ENCODE data around the gene SLC16A6. TPM values are rescaled to one million over a fixed set of nuclear protein-coding genes. Genes with fewer than 3 reads are reported as not detected.

The SLC16A6 gene
- total RNA-seq, 2 experiments from 2014 or later, result 6.9 to 7.1 TPM

- no peaks in the 10 kb centered on the region for H3K27me3 Mint-ChIP-seq (ENCODE audit: low read depth)
Observed at GRCh38 chr17:68296217-68297191, 5.6 kb upstream of the SLC16A6 start.

DNA sequence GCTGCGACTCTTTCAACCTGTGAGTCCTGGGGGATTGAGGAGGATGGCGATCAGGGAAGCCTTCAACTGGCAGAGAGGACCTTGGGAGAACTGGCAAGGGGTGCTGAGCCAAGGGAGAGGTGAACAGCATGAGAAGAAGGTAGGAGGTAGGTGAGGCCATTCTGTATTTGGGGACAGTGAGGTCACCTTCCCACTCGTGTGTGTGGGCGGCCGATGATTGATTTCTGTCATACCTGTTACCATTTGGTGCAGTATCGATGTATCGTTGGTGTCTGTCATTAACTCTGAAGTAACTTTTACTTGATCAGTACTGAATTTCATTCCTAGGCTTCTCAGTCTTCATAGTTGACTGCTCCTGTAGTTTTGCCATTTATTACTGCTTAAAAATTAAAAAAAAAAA lies 4.2 kb upstream of the SLC16A6 start:
- CTCF ChIA-PET, result no interaction called here
- Mint-ChIP-seq H3K4me3 (no peak overlapping the region), H3K36me3 (ENCODE audit: low read depth) (peaks cover 12% of the 10 kb centered on the region), H3K4me1 (ENCODE audit: low read depth) (peaks cover 60% of the 10 kb centered on the region), H3K27me3 (ENCODE audit: low read depth) (no peaks in the 10 kb centered on the region), H3K9me3 (ENCODE audit: insufficient read depth) (no peaks in the 10 kb centered on the region), H3K27ac (peak overlapping the region; percentile 71)
- no peak for DNase-seq
- no peak for ATAC-seq
- POLR2A ChIA-PET, result no interaction called here

More at GRCh38 chr17:68296217-68297191, 5.6 kb upstream of the SLC16A6 start:
- ATAC-seq, result peak; percentile 54
- Mint-ChIP-seq H3K4me1 (ENCODE audit: low read depth) (peaks cover 63% of the 10 kb centered on the region), H3K36me3 (ENCODE audit: low read depth) (peaks cover 10% of the 10 kb centered on the region), H3K4me3 (peak overlapping the region; percentile 41), H3K9me3 (ENCODE audit: insufficient read depth) (no peaks in the 10 kb centered on the region), H3K27ac (peak overlapping the region; percentile 91)
- peak; percentile 95 for DNase-seq
- CTCF ChIA-PET, result interaction anchor here (0.9 to 2.1 kb wide), 13 partner anchors 10 to 472 kb away, joined by 3 to 16 read pairs (median 3); partner anchors contain the start of gene BPTF
- POLR2A ChIA-PET, result interaction anchor here (0.7 to 2.5 kb wide), 7 partner anchors 11 to 164 kb away, joined by 3 to 11 read pairs (median 3); no protein-coding TSS in a partner anchor

DNA sequence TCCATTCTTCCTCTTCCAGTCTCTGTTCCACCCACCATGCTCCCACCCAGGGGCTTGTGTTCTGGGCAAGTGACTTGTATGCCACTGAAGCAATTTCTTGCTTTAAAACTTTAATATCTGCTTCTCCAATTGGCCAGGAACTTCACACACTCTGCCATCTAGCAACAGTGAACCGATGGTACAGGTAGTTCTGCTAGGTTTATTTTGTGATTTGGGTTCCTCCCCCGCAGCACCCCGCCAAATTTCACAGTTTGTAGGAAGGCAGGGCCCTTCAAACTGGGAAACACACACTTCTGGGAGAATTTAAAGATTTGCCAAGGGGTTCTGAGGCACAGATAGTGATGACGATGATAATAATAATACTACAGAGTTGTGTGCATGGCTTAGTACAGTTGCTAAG lies 3.7 kb upstream of the SLC16A6 start:
- H3K4me1 Mint-ChIP-seq (ENCODE audit: low read depth), result peaks cover 65% of the 10 kb centered on the region
- no peaks in the 10 kb centered on the region for H3K9me3 Mint-ChIP-seq (ENCODE audit: insufficient read depth)
- peaks cover 16% of the 10 kb centered on the region for H3K36me3 Mint-ChIP-seq (ENCODE audit: low read depth)
- ChIA-PET CTCF (interaction anchor here (1.1 to 3.6 kb wide), 5 partner anchors 9 to 145 kb away, joined by 3 to 32 read pairs (median 3); no protein-coding TSS in a partner anchor), POLR2A (interaction anchor here (1.1 kb wide), 1 partner anchor 163 kb away, joined by 4 read pairs; the partner anchor contains the start of gene WIPI1)
- peak overlapping the region; percentile 71 for H3K27ac Mint-ChIP-seq
- ATAC-seq (no peak), DNase-seq (no peak)
- H3K4me3 Mint-ChIP-seq, result no peak overlapping the region
- H3K27me3 Mint-ChIP-seq (ENCODE audit: low read depth), result no peaks in the 10 kb centered on the region

GRCh38 chr17:68294196-68294555 lies 3.2 kb upstream of the SLC16A6 start:
- no peak overlapping the region for H3K4me3 Mint-ChIP-seq
- POLR2A ChIA-PET, result interaction anchor here (1.1 kb wide), 1 partner anchor 164 kb away, joined by 4 read pairs; the partner anchor contains the start of gene WIPI1
- peaks cover 69% of the 10 kb centered on the region for H3K4me1 Mint-ChIP-seq (ENCODE audit: low read depth)
- H3K27ac Mint-ChIP-seq, result no peak overlapping the region
- DNase-seq (no peak), ATAC-seq (no peak)
- CTCF ChIA-PET, result interaction anchor here (0.7 to 3.6 kb wide), 8 partner anchors 9 to 164 kb away, joined by 3 to 32 read pairs (median 3); no protein-coding TSS in a partner anchor
- peaks cover 16% of the 10 kb centered on the region for H3K36me3 Mint-ChIP-seq (ENCODE audit: low read depth)
- H3K27me3 Mint-ChIP-seq (ENCODE audit: low read depth), result no peaks in the 10 kb centered on the region
- H3K9me3 Mint-ChIP-seq (ENCODE audit: insufficient read depth), result no peaks in the 10 kb centered on the region

DNA sequence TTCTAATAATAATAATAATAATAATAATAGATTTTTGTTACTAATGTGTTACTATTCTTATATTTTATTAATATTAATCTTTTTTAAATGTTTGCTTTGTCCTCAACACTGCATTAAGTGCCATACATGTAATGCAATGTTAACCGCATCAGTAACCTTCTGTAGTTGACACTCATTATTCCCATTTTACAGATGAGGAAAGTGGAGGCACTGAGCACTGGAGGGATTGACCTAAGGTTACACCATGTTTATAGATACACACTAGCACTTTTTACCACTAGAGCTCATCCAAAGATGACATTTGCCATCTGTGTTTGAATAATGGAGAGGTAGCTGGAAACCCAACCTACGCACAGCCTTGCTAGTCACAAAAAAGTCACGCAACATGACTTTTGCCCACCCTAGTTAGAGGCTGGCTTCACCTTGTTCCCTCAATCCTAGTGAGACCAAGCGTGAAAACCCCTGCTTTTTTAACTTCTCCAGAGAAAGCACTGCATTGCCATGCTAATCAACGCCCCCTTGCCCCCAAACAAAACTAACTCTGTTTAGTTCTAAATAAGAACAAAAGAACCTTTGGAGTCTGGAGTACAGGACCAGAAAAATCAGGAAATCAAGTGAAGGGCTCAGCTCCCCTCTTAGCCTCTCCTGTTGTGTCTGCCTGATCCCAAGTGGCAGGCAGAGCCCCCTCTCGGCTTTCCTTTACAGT lies 2.7 kb upstream of the SLC16A6 start:
- H3K27ac Mint-ChIP-seq, result no peak overlapping the region
- no peaks in the 10 kb centered on the region for H3K27me3 Mint-ChIP-seq (ENCODE audit: low read depth)
- ChIA-PET POLR2A (interaction anchor here (1.1 to 2.6 kb wide), 3 partner anchors 31 to 164 kb away, joined by 4 to 14 read pairs (median 8); partner anchors contain the start of gene WIPI1), CTCF (interaction anchor here (0.7 to 3.6 kb wide), 9 partner anchors 8 to 168 kb away, joined by 3 to 32 read pairs (median 3); no protein-coding TSS in a partner anchor)
- DNase-seq, result no peak
- H3K4me3 Mint-ChIP-seq, result no peak overlapping the region
- H3K9me3 Mint-ChIP-seq (ENCODE audit: insufficient read depth), result no peaks in the 10 kb centered on the region
- H3K4me1 Mint-ChIP-seq (ENCODE audit: low read depth), result peaks cover 73% of the 10 kb centered on the region
- ATAC-seq, result no peak
- peaks cover 20% of the 10 kb centered on the region for H3K36me3 Mint-ChIP-seq (ENCODE audit: low read depth)

GRCh38 chr17:68292689-68293040 lies 1.7 kb upstream of the SLC16A6 start:
- peaks cover 22% of the 10 kb centered on the region for H3K36me3 Mint-ChIP-seq (ENCODE audit: low read depth)
- DNase-seq, result no peak
- peak overlapping the region; percentile 97 for H3K27ac Mint-ChIP-seq
- no peaks in the 10 kb centered on the region for H3K9me3 Mint-ChIP-seq (ENCODE audit: insufficient read depth)
- H3K4me3 Mint-ChIP-seq, result peak overlapping the region; percentile 85
- no peak for ATAC-seq
- ChIA-PET POLR2A (interaction anchor here (0.7 to 3.4 kb wide), 22 partner anchors 11 to 165 kb away, joined by 3 to 36 read pairs (median 10); partner anchors contain the start of genes AMZ2 and WIPI1), CTCF (interaction anchor here (0.9 to 3.6 kb wide), 18 partner anchors 8 to 203 kb away, joined by 3 to 32 read pairs (median 6); no protein-coding TSS in a partner anchor)
- no peaks in the 10 kb centered on the region for H3K27me3 Mint-ChIP-seq (ENCODE audit: low read depth)
- peaks cover 73% of the 10 kb centered on the region for H3K4me1 Mint-ChIP-seq (ENCODE audit: low read depth)

DNA sequence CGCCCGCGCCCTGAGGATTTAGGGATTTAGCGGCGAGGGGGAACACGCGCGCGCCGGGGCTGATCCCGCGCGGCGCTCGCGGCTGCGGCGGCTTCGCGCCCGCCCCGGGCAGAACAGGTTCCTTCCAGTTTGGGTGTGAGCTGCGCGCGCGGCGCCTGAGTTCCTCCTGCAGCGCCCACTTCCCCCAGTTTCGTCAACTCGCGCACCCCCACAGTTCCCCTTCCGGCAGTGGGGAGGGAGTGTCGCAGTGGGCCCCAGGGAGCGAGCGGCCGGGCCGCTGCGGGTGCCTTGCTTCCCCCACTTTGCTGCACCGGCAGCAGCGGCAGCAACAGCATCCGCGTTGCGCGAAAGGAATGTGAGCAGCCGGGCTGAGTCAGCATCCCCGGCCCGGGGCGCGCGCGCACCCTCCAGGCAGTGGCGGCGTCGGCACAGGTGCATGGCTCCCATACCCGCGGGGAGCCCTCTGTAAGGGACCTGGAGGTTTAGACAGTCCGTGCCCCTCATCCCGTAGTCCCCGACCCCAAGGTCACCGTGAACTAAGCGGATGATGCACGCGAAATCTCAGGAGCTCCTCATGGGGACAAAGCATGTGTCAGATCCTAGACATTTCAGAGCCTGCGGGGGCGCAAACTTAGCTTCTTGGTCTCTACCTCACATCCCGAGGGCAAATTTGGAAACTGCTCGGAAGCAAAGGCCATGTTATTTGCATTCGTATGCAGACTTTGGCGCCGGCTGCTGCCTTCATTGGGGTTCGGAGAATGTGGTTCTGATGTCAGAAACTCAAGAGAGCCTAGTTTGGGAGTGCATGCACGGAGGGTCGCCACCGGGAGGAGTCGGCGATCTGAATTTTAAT lies 1.1 kb upstream of the SLC16A6 start:
- Mint-ChIP-seq H3K4me1 (ENCODE audit: low read depth) (peaks cover 73% of the 10 kb centered on the region), H3K27ac (peak overlapping the region; percentile 97), H3K9me3 (ENCODE audit: insufficient read depth) (no peaks in the 10 kb centered on the region), H3K27me3 (ENCODE audit: low read depth) (no peaks in the 10 kb centered on the region), H3K4me3 (peak overlapping the region; percentile 85), H3K36me3 (ENCODE audit: low read depth) (peaks cover 24% of the 10 kb centered on the region)
- CTCF ChIA-PET, result interaction anchor here (0.7 to 3.6 kb wide), 28 partner anchors 8 to 203 kb away, joined by 3 to 32 read pairs (median 4); no protein-coding TSS in a partner anchor
- DNase-seq, result peak; percentile 97
- ATAC-seq, result peak; percentile 81
- POLR2A ChIA-PET, result interaction anchor here (0.5 to 3.4 kb wide), 32 partner anchors 11 to 170 kb away, joined by 3 to 36 read pairs (median 8); partner anchors contain the start of genes AMZ2 and WIPI1

DNA sequence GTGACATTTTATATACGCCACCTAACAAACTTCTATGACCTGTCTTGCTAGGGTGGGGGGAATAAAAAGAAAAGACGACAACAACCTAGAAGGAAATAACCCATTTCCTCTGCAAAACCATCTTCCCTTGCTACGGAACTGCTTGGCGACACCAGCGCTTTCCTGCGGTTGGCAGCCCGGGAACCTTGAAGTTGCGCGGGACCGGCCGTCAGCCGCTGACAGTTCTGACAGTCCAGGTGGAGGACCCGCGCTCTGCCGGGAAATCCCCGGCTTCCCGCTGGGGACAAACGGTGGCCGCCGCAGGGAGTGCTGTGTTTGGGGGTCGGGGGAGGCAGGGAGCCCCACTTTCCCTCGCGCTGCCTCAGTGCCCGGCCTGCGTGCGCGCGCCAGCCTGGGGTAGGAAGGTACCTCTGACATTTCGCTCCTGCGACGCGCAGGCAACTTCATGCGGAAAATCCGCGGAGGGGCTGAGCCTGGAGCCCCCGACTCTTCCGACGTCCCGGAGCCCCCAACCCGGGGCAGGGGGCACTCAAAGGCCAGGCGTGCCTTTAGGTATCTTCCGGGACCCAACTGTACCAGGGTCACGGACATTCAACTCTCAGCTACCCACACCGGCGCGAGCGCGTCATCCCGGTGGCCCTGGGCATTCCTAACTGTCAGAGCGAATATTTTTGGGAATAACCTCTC lies 516 bp downstream of the SLC16A6 start:
- Mint-ChIP-seq H3K4me1 (ENCODE audit: low read depth) (peaks cover 60% of the 10 kb centered on the region), H3K36me3 (ENCODE audit: low read depth) (peaks cover 23% of the 10 kb centered on the region), H3K27ac (peak overlapping the region; percentile 97), H3K4me3 (peak overlapping the region; percentile 98), H3K27me3 (ENCODE audit: low read depth) (no peaks in the 10 kb centered on the region), H3K9me3 (ENCODE audit: insufficient read depth) (no peaks in the 10 kb centered on the region)
- DNase-seq (peak; percentile 67), ATAC-seq (peak; percentile 1)
- POLR2A ChIA-PET, result interaction anchor here (0.6 to 3.4 kb wide), 27 partner anchors 20 to 222 kb away, joined by 3 to 36 read pairs (median 7); partner anchors contain the start of genes AMZ2, PRKAR1A and WIPI1
- CTCF ChIA-PET, result interaction anchor here (0.6 to 3.5 kb wide), 13 partner anchors 27 to 172 kb away, joined by 3 to 21 read pairs (median 4); partner anchors contain the start of gene WIPI1

GRCh38 chr17:68289936-68290267 lies 1.0 kb downstream of the SLC16A6 start:
- Mint-ChIP-seq H3K27me3 (ENCODE audit: low read depth) (no peaks in the 10 kb centered on the region), H3K27ac (peak overlapping the region; percentile 97), H3K4me3 (peak overlapping the region; percentile 98), H3K4me1 (ENCODE audit: low read depth) (peaks cover 55% of the 10 kb centered on the region), H3K9me3 (ENCODE audit: insufficient read depth) (no peaks in the 10 kb centered on the region), H3K36me3 (ENCODE audit: low read depth) (peaks cover 25% of the 10 kb centered on the region)
- ATAC-seq, result no peak
- POLR2A ChIA-PET, result interaction anchor here (0.6 to 3.4 kb wide), 5 partner anchors 23 to 143 kb away, joined by 3 to 36 read pairs (median 14); no protein-coding TSS in a partner anchor
- CTCF ChIA-PET, result interaction anchor here (0.7 to 3.5 kb wide), 11 partner anchors 27 to 174 kb away, joined by 3 to 21 read pairs (median 4); partner anchors contain the start of gene WIPI1
- no peak for DNase-seq

- ATAC-seq (no peak), DNase-seq (no peak)
- H3K9me3 Mint-ChIP-seq (ENCODE audit: insufficient read depth), result no peaks in the 10 kb centered on the region
- POLR2A ChIA-PET, result interaction anchor here (0.6 to 3.4 kb wide), 5 partner anchors 23 to 68 kb away, joined by 3 to 36 read pairs (median 3); no protein-coding TSS in a partner anchor
- H3K27me3 Mint-ChIP-seq (ENCODE audit: low read depth), result no peaks in the 10 kb centered on the region
- H3K36me3 Mint-ChIP-seq (ENCODE audit: low read depth), result peaks cover 22% of the 10 kb centered on the region
- peak overlapping the region; percentile 98 for H3K4me3 Mint-ChIP-seq
- H3K27ac Mint-ChIP-seq, result peak overlapping the region; percentile 97
- CTCF ChIA-PET, result interaction anchor here (0.9 to 3.5 kb wide), 10 partner anchors 26 to 174 kb away, joined by 3 to 21 read pairs (median 4); partner anchors contain the start of gene WIPI1
- H3K4me1 Mint-ChIP-seq (ENCODE audit: low read depth), result peaks cover 51% of the 10 kb centered on the region
Observed at GRCh38 chr17:68289473-68289872, 1.5 kb downstream of the SLC16A6 start.
